LHCN-M2 (cell line): ENCODE data around the gene ATAD3B. TPM values are rescaled to one million over a fixed set of nuclear protein-coding genes. Genes with fewer than 3 reads are reported as not detected.
"Not testable (repeated sequence)": the region's sequence is repeated elsewhere in the genome, so short reads cannot be mapped to it uniquely, and the experiment has no call there.

Experiments
- DNase-seq: peaks from one replicate; pipeline ENCODE4 v3.0.0-alpha.2; 2012; ENCODE audit warnings: low read depth
- total RNA-seq: library from RNA; depleted of rRNA; stranded (reverse); fragments of >200 nt; gene quantifications from 2 replicates; pipeline ENCODE4 v1.2.3, GENCODE V29; 2014

Gene ATAD3B
- total RNA-seq, 1 experiment from 2014 or later: 38.7 TPM

DNA sequence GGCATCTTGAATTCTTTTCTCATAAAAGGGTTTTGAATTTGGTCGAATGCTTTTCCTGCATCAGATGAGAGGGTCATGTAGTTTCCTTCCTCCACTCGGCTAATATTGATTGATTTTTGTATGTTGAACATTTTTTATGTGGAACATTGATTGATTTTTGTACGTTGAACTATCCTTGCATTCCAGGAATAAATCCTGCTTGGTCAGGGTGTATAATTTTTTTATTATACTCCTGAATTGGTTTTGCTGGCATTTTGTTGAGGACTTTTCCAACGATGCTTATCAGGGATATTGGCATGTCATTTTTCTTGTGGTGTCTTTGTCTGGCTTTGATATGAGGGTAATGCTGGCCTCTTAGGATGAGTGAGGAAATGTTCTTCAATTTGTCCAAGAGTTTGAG lies 60.4 kb downstream of the ATAD3B start:
- DNase-seq: no peak

DNA sequence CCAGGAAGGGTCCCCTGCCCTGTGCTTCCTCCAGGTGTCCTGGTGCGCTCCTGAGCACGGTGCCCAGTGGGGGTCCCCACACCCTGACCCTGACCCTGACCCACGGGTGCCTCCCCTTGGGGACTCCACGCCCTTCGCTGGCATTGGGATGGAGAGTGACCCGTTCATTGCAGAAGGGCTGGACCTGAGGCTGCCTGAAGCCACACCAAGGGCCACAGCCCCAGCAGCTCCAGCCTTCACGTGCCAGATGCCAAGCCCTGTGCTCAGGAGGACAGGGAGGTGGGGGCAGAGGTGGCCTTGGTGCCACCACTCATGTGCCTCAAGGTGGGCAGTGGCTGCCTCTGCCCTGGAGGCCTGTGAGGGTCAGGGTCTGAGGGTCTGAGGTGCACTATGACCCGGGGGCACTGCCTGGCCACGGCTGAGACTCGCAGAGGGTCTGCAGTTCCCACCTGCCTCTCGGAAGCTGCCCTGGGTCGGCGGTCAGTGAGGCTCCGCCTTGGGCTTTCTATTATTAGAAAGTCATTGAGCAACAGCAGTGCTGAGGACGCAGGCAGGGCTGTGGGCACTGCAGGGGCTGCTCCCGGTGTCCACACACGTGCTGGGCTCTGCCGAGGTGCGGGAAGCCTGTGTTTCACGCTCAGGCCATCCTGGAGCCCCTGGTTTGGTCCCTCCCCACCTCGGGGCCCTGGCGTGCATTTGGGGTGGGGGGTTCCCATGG lies 61.8 kb downstream of the ATAD3B start:
- DNase-seq: not testable (repeated sequence)

DNA sequence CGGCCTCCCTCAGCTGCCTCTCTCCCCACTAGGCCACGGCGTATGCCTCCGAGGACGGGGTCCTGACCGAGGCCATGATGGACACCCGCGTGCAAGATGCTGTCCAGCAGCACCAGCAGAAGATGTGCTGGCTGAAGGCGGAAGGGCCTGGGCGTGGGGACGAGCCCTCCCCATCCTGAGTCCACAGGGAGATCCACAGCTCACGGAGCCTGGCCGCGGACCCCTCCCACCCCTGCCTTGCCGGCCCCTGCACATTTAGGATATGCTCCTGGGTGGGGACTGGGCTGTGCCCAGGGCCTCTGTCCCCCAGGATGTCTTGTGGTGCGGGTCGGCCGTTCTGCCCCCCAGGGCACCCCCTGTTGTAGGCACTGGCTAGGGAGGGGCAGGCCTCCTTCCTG lies 62.3 kb downstream of the ATAD3B start:
- not testable (repeated sequence) for DNase-seq

DNA sequence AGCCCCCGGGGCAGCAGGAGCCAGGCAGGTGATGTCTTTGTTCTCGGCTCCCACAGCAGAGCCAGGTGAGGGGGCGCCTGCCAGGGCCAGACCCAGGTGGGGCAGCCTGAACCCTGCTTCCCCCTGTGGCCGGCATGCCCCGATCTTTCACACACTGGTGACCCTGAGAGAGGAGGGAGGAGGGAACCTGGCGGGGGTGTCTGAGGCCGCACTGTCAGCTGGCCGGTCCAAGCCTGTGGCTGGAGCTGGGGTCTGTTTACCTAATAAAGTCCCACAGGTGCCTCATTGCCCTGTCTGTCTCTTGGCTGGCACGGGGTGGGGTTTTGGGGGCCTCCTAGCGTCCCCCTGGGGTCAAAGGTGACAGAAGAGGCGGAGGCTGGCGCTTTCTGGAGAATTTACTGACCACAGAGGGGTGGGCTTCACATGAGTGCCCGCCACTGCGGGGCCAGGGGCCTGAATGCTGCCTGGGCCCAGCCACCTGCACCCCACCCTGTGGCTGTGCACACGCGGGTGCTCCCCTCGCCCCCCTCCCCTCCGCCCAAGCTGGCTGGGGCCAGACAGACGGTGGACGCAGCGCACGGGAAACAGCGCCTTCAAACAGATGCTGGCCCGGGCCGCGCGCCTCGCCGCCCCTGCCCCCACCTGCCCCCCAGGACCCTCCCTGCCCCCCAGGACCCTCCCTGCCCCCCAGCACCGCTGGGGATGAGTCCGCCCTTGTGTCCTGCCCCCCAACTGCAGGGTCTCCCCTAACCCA lies 63.0 kb downstream of the ATAD3B start:
- no peak for DNase-seq

DNA sequence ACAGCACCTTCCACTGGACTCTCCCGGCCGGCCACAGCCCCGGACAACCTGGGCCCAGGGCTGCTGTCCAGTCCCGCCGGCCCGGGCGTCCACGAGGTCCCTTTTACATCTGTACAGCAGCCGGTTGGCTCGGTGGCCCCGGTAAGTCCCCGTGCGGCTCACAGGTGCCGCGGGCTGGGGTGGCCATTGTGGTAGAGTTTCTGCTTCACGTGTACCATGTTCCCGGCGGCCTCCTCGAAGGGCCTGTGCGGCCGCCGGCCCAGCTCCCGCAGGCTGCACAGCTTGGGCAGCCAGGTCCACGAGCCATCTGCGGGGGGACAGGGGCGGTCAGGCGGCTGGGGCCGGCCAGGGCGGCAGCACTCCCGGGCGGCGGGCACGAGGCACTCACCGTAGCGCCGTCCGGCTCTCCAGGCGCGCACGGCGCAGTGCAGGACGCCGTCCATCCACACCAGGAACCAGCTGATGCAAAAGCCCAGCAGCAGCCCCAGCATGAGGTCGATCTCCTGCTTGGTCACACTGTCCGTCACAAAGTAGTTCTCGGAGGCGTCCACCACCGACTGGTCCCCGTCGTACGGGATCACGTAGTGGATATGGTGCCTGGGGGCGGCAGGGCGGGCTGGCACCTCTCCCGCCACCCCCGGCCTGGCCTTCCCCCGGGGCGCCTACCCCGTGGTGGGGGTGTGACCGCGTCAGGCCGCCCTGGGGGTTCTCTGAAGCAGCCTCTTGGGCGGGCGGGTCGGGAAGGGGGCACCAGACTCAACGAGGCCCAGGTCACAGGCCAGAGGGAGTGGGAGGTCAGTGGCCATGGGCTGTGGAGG lies 63.8 kb downstream of the ATAD3B start:
- DNase-seq: no peak

DNA sequence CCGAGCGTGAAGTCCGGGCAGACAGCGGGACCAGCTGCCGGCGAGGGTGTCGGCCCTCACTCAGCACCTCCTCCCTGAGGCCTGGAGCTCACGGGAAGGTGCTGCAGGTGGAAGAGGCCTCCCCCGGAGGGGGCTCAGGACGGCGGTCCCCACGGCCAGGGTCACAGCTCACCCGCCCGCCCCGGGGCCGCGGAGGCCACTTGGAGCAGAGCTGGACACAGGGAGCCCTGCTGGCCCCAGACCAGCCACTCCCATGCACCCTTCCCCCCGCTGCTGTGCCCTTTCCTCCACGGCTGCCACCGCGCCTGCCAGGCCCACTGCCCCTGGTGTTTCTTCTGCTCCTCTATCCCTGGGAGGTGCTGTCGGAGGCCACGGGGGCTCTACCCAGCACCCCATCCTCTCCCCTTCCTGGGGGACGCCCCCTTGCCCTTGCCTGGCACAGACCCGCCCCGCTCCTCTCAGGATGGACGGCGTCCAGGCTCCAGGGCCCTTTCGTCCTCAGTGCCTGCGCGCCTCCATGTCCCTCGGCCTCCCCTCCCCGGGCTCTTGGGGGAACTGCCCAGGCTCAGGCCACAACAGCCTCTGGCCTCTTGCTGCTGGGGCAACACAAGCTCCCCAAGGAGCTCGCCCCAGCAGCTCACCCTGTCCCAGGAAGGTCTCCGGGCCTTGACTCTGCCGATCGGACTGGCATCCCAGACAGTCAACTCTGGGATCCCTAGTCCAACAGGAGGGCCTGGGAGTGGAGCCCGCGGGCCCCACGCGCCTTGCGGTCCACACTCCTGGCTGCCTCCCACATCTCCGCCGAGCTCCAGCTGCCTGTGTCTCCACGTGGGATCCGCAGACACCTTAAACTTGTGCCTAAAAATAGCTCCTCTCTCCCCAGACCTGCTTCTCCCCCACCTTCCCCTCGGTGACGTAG lies 64.7 kb downstream of the ATAD3B start:
- no peak for DNase-seq

DNA sequence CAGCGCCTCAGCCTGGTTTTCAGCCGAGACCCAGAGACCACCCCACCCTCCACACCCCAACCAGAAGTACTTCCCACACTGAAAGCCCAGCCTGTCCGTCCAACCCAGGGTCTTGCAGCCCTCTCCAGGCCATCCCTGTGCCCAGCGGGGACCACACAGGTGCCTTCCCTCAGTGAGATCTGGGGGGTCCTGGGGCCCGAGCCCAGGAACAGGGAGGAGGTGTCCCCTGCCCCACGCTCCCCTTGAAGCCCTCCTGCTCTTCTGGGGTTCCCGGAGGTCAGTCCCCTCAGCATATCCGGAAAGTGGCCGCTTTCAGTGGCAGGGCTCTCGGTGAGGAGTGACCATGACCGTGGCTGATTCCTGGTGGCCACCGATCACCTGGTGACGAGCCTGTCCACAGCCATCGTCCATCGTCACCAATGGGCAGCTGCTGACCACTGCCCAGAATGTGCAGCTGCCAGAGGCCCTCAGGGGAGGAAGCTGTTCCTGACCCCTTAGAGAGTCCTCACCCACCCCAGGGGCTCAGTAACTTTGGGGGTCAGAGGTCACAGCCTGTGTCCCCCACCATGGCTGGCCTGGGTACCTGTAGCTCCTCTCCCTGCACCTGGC lies 65.5 kb downstream of the ATAD3B start:
- no peak for DNase-seq

DNA sequence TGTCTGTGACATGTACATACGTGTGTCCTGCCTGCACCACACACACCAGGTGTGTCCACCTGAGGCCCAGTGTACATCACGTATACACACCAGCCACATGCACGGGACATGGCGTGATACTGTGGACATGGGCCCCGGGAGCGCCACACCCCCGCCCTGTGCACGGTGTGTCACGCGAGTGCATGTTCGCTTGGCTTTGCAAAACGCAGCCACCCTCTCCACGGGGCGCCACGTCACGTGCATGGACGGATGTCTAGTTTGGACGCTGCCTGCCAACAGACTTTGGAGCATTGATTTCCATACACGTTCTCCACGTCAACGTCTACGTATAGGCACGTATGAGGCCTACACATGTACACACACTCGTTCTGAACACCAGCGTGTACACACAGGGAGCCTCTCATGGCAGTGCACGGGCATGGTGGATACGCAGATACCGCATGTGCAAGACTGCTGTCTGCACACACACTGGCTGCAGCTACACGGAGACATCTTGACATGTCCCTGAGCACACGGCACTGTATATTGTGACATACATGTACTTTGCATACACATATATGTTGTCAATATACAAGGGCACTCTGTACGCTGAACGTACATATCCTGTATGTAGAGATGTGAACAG lies 66.2 kb downstream of the ATAD3B start:
- no peak for DNase-seq

DNA sequence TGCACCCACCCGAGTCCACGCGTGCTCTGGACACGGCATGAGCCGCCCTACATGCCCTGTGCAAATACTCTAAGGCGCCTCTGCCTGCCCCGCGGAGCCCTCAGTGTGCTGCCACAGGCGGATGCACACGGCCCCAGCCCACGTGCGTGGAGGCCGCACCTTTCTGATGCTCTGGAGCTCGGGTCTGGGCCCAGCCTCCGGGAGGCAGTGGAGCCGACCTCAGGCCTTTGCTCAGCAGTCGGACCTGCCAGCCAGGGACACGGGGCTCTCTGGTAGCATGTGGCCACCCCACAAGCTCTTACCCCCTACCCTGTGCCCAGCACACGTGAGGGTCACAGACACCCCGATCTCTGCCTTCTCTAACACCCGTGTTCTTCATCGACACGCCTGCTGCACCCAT lies 66.8 kb downstream of the ATAD3B start:
- no peak for DNase-seq

DNA sequence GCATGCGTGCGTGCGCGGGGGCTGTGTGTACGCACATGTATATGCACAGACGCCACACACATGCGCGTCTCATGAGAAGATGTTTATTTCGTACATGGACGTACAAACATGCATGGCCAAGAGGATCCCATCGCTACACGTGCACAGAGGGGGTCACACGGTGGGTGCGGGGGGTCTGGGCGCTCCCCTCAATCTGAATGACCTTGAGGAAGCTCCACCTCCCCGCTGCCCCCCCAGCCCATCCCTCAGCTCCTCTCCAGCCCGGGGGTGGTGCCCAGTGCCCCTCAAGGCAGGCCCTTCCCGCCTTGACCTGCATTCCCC lies 67.4 kb downstream of the ATAD3B start:
- no peak for DNase-seq

DNA sequence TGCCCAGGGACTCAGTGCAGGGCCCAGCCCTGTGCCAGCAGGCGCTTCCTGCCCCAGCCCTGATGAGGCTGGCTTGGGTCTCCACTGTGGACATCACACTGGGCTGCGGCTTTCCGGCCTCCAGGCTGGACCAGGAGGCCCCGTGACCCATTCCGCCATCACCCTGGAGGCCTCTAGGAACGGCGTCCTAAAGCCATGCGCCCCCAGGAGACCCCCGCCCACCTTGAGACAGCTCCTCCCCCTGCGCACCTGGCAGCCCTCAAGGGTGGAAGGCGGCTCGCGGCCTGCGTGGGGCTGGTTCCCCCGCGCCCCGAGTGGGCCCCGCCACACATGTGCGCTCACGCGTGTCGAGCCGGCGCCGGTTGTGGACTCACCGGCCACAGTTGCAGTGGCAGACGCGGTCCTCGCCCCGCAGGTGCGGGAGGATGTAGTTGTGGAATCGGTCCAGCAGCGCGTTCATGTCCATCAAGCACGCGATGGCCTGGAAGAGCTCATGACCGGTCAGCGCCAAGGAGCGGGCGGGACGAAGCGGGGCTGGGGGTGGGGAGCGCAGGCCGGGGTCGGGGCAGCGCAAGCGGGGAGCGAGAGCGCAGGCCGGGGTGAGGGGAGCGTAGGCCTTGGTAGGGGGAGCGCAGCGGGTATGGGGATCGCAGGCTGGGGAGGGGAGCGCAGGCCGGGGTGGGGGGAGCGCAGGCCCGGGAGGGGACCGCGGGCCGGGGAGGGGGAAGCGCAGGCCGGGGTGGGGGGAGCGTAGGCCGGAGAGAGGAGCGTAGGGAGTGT lies 67.9 kb downstream of the ATAD3B start:
- DNase-seq: no peak

DNA sequence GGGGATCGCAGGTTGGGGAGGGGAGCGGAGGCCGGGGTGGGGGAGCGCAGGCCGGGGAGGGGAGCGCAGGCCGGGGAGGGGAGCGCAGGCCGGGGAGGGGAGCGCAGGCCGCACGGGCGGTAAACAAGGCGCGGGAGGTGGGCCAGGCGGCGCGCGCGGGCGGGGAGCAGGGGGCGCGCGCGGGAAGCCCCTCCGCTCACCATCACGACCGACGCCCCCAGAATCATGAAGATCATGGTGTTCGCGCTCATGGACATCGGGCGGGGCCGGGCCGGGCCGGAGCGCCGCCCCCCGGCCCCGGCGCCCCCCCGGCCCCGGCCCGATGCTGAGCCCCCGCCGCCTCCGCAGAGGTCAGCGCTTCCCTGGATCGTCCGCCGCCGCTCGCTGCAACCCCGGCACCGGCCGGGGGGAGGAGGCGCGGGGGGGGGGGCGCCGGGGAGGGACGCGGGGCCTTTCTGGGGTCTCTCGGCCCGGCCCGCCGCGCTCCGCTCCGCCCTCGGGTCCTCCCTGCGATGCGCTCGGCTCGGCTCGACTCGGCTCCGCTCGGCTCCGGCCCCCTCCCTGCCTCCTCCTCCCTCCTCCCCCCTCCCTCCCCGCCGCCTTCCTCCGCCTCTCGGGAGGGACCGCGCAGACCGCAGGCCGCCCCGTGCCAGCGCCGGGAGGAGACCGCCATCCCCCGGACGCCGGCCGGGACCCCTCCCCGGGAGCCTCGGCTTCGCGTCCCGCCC lies 68.7 kb downstream of the ATAD3B start, which contains the start of gene TMEM240:
Gene TMEM240 (minus strand): TSS at position 535 of the 728 bp plus-strand sequence. CDS start 278 bp downstream, at position 257.
- no peak for DNase-seq

DNA sequence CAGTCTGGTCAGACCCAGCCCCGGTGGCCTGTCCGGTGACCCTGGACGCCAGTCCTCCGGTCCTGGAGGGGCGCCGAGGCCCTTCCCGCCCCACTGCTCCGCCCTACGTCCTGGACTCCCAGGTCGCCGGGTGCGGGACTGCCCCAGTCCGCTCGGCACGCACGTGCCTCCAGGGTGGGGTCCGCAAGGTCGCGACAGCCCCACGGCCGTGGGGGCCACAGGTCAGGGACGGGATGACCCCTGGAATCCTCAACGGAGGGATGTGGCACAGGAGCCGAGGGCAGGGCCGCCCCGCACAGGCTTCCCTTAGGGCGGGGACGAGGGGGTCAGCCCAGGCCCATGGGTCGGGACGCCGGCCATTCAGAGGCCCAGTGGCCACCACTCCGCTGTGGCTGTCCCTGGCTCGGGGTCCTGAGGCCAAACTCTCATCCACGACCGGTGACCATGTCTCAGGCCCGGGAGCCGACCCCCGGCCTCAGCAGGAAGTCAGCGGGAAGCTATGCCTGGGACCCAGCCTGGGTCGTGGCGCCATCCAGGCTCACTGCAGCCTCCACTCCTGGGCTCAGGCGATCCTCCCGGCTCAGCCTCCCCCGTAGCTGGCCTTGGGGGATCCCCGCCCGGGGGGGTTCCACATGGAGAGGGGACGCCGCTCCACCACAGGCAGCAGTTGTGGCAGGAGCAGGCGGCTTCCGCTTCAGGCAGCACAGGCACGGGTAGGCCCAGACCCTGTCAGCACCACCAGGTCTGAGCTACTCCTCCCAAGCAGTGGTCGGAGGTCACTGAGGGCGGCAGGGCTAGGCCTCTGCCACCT lies 69.5 kb downstream of the ATAD3B start:
- DNase-seq: no peak

DNA sequence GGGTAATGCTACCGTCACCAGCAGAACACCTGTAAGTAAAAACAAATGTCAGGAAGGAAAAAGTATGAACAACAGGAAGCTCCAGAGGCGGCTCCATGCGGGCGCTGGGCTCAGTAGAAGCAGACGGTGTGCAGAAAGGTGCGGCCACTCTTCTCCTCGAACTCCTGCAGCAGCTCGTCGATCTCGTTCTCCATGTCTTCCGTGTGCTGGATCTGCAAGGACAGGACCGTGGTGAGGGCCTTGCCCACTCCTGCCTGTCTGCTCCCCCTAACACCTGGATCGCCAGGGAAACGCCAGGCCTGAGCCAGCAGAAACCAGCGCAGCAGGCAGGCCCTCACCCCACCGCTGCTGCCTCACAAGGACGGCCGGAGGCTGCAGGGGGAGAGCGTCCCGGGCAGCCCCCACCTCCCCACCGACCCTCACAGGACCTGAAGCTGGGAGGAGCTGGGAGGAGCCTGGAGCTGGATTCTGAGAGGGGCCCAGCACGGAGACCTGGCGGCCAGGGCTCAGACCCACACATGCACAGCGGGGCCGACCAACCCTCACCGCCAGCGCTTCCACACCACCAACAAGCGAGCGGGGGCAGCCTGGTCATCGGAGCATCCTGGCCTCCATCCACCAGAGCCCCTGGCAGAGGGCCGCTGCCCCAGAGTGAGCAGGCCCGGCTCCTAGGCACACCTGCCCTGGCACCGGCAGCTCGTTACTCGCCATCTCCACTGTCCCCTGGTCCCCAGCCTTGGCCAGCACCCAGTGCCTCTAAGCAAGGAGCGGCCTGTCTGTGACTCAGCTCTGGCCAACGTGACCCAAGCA lies 70.6 kb downstream of the ATAD3B start:
- DNase-seq: no peak

DNA sequence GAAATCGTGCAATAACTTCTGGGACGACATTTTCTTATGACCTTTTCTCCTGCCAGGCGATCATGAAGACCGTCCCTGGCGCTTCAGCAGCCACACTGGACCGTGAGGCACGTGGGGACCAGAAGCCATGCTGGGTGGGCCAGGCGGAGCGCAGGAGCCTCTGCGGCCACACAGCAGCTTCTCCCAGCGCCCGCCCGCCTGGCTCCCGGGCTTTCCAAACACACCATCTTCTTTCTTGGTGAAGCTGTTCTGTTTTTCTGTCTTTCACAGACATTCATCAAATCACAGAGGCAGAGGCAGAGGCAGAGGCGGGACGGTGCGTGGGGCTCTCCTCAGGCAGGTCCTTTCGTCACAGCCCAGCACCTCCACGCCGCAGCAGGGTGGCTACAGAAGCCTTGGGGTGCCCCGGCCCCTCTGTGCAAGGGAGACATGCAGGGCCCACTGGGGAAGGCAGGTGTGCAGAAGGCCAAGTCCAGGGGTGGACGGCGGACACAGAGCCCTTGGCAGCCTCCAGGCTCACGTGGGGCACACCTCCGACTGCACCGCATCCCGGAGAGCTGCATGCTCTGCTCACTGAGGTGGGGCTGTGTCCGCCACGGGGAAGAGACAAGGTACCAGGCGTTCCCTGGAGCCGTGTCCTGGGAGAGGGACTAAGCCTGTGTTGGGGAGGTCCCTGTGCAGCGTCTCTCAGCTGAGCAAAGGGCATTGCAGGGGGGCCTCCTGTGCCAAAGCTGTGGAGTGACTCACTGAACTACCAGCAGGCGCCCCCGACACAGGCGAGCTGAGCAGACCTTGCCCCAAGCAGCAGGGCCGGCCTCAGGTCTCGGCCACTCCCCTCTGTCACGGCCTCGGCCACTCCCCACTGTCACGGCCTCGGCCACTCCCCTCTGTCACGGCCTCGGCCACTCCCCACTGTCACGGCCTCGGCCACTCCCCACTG lies 71.5 kb downstream of the ATAD3B start:
- DNase-seq: no peak

DNA sequence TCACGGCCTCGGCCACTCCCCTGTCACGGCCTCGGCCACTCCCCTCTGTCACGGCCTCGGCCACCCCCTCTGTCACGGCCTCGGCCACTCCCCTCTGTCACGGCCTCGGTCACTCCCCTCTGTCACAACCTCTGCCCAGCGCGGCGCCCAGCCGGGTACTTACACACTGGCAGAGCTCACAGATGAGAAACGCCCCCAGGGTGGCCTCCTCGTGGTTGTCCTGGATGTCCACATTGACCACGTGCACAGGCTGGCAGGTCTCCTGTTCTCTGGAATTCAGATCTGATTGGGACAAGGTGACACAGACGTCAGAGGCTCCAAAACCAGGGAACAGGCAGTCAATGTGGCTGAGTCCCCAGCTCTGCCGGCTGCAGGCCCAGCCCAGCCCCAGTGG lies 72.1 kb downstream of the ATAD3B start:
- DNase-seq: no peak
